ENCODE results near the gene DLEU7.

The DLEU7 gene

DNA sequence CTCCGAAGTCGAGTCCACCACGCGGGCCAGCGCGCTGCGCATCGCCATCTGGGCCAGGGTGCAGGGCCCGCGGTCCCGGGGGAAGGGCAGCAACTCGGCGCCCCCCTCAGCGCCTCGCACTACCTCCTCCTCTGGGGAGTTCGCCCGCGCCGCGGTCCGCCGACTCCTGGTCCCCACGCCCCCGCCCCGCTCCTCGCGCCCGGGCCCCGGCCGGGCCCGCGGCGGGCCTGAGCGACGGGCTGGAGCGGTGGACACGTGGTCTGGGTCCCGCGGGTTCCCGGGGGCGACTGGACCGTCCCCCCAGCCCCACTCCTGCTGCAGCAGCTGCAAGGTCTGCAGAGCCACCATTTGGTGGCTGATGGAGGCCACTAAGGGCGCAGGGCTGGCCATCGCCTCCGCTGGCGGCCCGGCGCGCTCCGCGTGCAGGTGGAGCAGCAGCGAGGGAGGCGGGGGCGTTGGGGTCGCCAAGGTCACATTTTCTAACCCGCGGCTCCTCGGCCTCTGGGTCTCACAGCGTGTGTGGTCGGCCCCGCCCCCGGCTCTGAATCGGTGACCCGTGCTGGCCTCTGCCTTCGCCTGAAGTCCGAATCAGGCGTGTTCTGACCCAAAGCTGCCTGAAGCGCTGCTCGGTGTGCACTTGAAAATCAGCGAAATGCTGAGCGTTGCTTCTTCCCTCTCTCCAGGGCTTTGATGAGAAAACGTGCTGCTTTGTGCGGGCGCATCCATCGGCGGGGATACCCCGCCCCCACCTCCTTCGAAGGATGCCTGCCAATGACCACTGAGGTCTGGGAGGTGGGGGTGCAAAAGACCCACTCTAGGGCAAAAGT is at the start of gene DLEU7:
Gene DLEU7, minus strand, starts transcription at position 436 of the 827 bp plus-strand sequence. Its CDS starts 46 bp downstream, at position 390.
- FAIRE-seq: no peak

GRCh38 chr13:50892210-50892944 is 48.9 kb upstream of the DLEU7 start:
- no peak for FAIRE-seq

GRCh38 chr13:50891206-50891605 is 47.7 kb upstream of the DLEU7 start:
- no peak for FAIRE-seq

DNA sequence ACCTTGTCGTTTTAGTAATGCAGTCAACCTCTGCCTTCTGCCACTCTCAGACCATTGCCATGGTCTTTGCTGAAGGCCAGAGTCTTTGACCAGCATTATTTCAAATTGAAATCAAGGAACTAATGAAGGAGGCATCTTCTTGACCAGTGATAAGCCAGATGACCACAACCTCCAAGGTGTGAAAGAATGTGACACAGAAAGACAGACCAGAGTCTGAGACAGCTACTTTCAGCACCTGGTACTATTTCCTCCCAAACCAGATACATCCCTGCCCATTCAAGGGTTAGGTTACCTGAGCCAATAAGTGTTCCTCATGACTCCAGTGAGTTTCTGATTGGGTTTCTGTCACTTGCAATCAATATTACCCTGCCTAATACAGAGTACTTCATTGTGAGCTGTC is 45.8 kb upstream of the DLEU7 start:
- no peak for FAIRE-seq

- no peak for FAIRE-seq
Observed at GRCh38 chr13:50888362-50888761, 44.9 kb upstream of the DLEU7 start.

GRCh38 chr13:50887151-50887550 is 43.7 kb upstream of the DLEU7 start:
- no peak for FAIRE-seq

- no peak for FAIRE-seq
Observed at GRCh38 chr13:50884265-50884664, 40.8 kb upstream of the DLEU7 start.

GRCh38 chr13:50883728-50884127 is 40.2 kb upstream of the DLEU7 start:
- FAIRE-seq: no peak

- FAIRE-seq: peak; percentile 11
Observed at GRCh38 chr13:50882816-50883435, 39.4 kb upstream of the DLEU7 start.

GRCh38 chr13:50873991-50874390 is 30.5 kb upstream of the DLEU7 start:
- no peak for FAIRE-seq

GRCh38 chr13:50873467-50873866 is 30.0 kb upstream of the DLEU7 start:
- FAIRE-seq: no peak

GRCh38 chr13:50871405-50871804 is 27.9 kb upstream of the DLEU7 start:
- FAIRE-seq: no peak

- no peak for FAIRE-seq
Observed at GRCh38 chr13:50867637-50867945, 24.1 kb upstream of the DLEU7 start.

DNA sequence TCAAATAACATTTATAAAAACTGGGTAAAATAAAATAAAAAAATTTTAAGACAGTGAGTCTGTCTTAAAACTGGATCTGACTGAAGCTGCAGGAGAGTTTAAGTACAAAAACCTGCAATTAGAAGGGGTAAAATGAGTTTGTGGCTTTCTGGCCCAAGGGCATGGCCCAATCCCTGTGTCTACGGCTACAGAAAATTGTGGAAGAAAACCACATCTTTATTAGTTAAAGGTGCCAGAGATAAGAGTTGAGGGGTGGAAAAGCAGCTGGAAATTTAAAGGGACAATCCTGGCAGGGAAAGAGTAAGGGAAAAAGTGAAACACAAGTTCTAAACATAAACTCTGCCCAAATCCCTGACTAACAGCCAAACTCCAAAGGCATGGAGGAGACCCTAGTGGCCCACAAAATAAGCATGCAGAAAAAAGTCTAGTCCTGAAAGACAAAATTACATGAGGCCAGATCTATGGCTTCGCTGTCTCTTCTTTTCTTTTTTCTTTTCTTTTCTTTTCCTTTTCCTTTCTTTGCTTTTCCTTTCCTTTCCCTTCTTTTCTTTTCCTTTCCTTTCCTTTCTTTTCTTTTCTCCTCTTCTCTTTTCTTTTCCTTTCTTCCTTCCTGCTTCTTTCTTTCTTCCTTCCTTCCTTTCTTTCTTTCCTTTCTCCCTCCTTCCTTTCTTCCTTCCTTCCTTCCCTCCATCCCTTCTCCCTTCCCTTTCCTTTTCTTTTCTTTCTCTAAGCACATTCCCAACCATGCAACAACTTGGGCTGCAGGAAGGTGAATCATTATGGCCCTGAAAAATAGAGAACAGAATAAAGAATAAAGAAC is 23.5 kb upstream of the DLEU7 start:
- FAIRE-seq: no peak

GRCh38 chr13:50864492-50864891 is 21.0 kb upstream of the DLEU7 start:
- no peak for FAIRE-seq

DNA sequence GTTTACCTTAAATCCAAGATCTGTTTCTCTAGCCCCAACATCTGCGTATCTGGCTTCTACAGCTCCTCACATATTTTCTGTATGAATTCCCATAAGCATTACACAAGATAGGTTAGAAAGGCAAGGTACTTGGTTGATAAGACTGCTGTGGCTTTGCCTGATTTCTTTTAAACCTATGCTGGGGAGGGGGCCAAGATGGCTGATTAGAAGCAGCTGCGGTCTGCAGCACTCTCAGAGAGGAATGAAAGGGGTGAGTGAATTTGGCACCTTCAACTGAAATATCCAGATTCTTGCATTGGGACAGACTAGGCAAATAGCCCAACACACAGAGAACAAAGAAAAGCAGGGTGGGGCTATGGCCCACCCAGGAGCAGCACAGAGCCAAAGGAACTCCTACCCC is 12.2 kb upstream of the DLEU7 start:
- FAIRE-seq: no peak

DNA sequence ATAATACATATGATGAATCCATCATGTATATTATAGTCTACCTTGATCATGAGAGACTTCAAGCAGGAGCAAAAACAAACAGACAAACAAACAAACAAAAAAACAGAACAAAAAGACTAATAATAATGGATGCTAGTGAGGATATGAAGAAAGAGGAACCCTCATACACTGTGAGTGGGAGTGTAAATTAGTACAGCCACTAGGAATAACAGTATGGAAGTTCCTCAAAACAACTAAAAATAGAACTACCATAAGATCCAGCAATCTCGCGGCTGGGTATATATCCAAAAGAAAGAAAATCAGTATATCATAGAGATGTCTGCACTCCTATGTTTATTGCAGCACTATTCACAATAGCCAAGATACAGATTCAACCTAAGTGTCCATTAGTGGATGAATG is 7.0 kb upstream of the DLEU7 start:
- no peak for FAIRE-seq

- no peak for FAIRE-seq
Observed at GRCh38 chr13:50847501-50847900, 4.0 kb upstream of the DLEU7 start.

DNA sequence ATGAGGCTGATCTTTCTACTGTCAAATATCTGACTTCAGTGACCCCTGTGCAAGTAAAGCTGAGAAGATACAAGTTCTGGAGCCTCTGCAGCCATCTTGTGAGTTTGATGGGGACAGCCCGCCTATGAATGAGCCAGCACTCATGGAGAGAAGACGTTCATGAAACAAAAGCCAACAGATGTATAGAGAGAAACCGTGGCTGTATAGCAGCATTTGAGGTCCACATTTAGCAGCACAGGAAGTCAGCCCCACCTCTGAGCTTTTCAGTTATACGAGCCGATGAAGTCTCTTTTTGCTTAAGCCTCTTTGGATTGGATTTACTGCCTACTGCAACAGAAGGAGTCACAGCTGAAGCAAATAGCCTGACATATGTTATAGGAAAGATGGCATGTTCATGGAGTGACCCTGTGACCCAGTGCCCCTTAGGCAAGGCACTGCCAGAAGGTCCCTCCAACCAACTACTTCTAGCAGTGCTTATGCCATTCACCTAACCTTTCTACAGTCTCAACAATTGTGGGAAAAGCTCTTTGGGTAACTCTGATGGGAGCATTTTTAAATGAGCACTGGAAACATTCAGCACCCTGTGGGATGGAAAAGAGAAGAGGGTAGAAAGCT is 3.5 kb upstream of the DLEU7 start:
- FAIRE-seq: no peak

- no peak for FAIRE-seq
Observed at GRCh38 chr13:50845211-50845610, 1.7 kb upstream of the DLEU7 start.

DNA sequence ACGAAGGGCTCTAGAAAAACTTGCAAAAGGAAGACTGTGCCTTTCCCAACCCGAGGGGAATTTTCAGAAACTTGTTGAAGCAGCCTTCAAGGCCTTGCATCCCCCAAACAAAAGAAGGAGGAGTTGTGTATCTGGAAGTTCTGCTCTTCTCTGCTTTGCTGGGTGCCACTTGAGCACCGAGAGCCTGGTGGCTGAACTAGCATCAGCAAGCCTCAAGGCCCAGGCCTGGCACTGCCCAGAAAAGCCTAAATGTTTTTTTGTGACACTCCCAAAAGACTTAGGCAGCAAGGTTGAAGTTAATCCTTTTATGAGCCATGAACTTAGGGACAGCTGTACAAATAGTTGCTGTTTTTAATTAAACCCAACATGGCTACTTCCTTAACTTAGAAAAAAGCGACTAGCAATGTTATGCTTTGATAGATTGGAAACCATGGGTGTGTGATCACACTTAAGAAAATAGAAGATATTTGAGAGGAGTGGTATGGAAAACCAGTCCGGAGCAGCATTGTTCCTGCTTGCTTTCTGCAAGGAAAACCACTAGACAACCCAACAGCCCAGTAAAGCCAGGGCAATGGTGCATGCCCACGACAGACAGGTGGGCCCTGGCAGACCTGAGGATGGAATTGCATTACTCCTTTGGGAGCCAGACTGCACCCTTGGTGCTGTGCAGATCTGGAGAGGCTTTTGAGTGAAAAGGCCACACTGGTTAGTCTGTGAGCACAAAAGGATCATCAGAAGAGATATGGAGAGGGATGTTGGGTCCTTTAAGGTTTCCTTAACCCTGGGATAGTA is 788 bp upstream of the DLEU7 start:
- FAIRE-seq: no peak

GRCh38 chr13:50842990-50843256 is 569 bp downstream of the DLEU7 start:
- no peak for FAIRE-seq

Measured in G401.6 (cell line).